Activated CD8-positive, alpha-beta memory T cell treated with anti-CD3 and anti-CD28 coated beads, Interleukin-2, amount 50 U/mL, for 48 hours (primary cell): ENCODE measurements around the gene ZSWIM6.

Experiments used
- DNase-seq: peaks from one replicate; pipeline ENCODE4 v3.0.0-alpha.2; 2020

The ZSWIM6 gene

GRCh38 chr5:61307611-61308010 lies 24.4 kb upstream of the ZSWIM6 start:
- DNase-seq, result no peak

- no peak for DNase-seq
These were observed 23.3 kb upstream of the ZSWIM6 start for GRCh38 chr5:61308712-61309111.

- DNase-seq, result no peak
These were observed 22.9 kb upstream of the ZSWIM6 start for GRCh38 chr5:61309115-61309514.

- DNase-seq, result no peak
These were observed 20.9 kb upstream of the ZSWIM6 start for GRCh38 chr5:61311056-61311610.

DNA sequence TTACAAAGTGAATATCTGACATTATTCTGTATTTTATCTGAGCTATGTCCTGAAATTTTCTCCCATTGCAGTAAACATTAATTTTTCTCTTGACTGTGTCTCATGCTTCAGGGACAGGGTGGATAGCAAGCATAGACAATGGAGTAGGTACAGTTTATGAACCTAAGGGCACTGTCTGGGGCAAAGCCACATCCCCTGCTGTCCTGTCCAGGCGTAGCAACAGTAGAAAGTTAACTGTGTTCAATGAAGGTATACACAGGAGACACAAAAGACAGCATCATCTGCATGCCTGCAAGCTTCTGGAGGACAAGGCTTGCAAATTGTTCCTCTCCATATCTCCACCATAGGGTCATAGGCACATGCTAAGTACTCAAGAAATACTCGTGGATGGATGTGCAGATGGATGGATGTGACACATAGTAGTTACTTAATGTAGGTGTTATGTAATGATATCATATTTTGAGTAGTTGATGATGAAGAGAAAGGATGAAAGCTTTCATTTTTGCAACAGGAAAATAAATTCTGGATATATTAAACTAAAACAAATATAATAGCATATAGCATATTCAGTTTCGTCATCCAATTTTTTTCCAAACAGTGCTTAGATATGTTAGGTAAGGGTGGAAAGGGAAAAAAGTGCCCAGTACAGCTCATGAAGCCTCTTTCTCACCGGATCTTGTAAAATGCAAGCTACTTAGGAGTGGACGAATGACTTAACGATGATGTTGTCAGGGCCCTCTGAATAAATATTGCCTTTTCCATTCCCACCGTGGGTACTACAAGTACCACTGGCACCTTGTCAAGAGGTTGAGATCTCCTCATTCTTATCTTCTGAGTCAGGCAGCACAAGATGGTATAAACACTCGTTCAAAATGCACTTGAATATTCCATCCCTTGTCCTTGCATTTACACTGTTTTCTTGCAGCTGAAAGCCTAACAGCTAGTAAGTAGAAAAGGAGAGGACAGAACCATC lies 19.9 kb upstream of the ZSWIM6 start:
- DNase-seq, result no peak

GRCh38 chr5:61313960-61314681 lies 17.9 kb upstream of the ZSWIM6 start:
- DNase-seq, result no peak

GRCh38 chr5:61318376-61318775 lies 13.7 kb upstream of the ZSWIM6 start:
- no peak for DNase-seq

DNA sequence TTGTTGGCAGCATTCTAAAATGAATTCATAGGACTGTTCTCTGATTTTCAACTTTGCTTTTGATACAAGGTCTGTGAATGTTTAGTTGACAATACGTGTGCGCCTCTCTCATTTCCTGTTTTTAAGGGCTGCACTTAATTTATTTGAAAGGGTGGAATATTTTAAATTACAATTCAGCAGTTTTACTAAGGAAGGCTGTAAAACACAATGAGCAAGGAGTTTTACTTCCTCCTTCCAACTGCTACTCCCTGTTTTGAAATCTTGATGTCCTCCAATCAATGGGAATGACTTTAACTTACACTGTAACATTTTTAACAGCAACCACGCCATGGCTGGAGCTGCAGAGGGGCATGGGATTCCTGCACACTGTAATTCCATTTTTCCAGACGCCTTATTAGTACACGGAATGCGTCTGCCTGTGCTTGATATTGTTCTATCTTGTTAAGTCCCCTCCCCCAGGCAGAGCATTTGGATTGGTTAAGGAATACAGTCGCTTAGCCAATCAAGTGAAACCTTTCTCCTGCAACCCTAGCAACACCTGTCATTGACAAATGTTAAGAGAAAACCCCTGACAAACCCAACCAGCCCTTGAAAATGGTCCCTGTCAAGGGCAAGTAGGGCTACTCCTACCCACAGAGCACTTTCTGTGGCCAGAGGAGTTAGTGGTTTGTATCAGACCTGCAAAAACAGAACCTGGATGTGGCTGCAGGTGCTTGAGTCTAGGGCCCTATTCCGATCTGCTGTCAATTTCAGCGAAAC lies 12.5 kb upstream of the ZSWIM6 start:
- no peak for DNase-seq

GRCh38 chr5:61320860-61321259 lies 11.2 kb upstream of the ZSWIM6 start:
- DNase-seq, result no peak

DNA sequence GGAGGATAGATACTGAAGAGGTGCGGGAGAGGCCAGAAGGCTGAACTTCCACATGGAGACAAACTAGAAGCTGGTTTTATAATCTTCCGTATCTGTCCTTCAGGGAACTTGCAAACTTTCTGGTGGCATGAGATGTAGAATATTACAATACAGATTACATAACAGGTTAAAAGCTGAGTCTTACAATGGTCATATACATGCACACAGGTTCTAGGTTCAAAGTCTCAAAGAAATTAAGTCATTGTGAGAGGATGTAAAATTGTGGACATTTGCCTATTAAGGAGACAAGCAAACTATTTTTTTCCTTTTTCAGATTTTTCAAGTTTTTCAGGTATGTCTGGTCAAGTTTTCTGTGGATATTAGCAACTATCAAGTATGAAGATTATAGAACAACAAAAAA lies 10.4 kb upstream of the ZSWIM6 start:
- DNase-seq, result no peak

DNA sequence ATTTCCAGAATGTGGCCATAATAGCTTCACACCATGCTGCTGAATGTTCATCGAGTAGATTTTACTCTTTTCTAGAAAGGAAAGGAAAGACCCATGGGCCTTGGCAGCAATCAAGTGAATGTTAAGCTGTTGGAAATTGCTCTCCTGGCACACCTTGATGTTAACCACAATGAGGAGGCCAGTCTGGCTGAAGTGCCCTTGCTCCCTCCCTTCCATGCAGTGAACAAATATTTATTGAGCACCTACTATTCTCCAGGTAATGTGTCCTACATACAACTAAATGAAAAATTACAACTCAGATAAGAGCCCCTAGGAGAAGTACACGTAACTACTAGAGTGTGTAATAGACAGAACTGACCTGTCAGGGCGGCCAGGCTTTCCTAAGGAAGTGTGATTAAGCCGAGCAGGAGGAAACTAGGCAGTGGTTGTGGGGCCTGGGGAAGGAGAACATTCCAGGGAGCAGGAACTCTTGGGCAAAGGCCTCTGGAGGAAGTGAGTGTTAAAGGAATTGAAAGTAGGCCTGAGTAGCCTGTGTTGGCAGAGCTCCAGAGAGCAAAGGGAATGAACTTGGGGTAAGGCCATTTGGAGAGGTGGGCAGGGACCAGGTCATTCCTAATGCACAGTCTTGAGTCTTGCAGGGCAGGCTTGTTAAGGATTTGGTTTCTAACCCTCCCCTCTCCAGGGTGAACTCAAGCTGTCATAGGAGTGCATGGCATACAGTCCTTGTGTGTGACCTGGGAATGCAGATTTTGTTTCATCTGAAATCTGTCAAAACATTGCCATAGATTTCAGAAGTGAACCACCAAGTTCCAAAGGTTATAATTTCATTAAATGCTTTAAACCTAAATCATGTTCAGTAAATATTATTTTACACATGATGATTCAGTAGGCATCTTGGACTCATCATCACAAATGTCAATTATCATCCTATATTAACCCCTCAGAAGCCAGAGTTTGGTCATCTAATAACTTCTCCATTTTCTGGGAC lies 9.0 kb upstream of the ZSWIM6 start:
- no peak for DNase-seq

DNA sequence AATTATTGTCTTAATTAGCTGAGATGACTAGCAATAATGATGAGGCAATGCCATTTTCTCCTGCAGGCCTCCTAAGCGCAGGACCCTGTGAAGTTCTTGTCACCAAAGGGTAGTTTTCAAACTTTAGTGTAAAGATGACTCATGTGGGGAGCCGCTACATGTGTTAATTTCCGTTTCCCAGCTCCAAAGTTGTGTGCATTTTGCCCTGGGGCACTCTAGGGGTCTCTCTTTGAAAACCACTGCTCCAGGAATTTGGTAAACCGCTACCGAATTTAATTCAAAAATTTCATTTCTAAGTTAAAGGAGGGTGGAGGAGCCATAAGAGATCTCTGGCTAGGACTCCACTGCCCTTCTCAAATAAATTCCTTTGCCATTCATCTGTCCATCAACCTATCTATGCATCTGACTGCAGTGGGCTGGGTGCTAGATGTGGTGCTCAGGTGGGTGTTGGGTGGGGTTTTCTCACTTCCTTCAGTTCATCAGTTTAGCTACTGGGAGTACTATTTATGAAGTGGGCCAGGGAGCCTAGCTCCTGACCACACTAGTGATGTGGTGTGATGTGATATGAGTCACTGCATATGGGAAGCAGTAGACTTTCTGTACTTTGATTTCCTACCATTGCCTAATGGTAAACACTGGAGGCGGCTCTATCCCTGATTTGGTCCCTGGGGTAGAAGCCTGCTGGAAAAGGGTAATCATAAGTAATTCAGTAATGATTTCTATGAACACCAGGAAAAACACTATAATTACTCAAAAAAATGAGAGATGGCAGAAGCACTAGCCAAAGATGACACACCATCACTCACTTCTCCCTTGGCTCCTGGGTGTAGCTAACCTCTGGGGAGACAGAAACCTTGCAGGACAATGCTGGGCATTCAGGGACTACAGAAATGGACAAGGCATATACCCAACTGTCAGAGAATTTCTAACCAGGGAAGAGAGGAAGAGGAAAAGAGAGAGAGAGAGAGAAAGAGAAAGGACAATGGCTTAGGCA lies 4.0 kb upstream of the ZSWIM6 start:
- DNase-seq, result no peak

- DNase-seq, result no peak
These were observed 3.1 kb upstream of the ZSWIM6 start for GRCh38 chr5:61328791-61329549.

DNA sequence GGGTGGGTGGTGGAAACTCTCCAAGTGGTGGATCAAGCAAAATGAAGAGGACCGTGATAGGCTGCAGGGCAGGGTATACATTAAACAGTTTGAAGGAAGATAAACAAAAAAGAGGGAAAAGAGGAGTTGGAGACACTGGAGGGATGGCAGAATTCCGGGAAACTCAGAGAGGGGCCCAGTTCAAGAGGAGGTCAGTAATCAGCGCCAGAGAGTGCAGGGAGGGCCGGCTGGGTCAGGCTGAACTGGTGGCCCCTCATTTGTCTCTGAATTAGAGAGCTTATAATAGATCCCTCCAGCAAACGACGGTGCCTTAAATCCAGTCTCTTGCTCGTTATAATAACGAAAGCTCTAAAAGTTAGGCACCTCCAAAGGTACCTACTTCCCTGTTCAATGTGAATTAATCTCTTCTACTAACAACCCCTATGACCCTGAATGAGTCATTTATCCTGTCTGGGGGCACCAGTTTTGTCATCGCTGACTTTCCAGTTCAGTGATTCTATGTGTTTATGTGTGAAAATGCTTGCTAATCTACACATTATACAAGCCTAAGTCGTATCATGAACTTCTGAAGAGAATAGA lies 2.4 kb upstream of the ZSWIM6 start:
- no peak for DNase-seq

- no peak for DNase-seq
These were observed 1.7 kb upstream of the ZSWIM6 start for GRCh38 chr5:61330341-61330844.

DNA sequence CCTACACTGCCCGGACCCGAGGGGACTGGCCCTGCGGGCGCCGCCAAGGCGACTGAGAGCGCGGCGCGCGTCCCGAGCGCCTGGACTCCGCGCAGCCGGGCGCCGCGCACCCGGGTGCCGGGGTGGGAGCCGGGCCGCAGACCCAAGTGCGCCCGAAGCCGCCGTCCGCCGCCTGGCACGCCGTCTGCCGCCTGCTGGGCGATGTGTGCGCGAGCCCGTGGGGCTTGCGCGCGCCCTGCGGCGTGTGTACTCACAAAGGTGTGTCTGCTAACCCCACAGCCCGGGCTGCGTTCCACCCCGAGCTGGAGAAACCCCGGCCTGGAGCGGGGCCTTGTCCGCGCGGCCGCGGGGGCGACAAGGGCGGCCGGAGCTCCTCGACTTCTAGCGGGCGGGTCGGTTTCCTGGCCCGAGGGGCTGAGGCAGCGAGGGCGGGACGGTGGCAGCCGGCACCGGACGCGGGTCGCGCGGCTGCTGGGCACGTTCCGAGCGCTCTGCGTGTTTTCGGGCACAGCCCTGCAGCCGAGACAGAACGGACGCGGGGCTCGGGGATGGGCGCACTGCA lies 1.1 kb upstream of the ZSWIM6 start:
- peak; percentile 84 for DNase-seq

GRCh38 chr5:61332358-61332749 lies 296 bp downstream of the ZSWIM6 start:
- no peak for DNase-seq

GRCh38 chr5:61332851-61333320 lies 828 bp downstream of the ZSWIM6 start:
- peak; percentile 65 for DNase-seq
